Measurements from ENCODE around the gene SMYD1.

GRCh38 chr2:88067189-88067588 lies 436 bp upstream of the SMYD1 start:
- TF ChIP-seq EGR1 (IDR thresholded peaks at IDR 0.05; ENCODE audit: low read depth) (no peak), POLR2AphosphoS5 (IDR thresholded peaks at IDR 0.05; ENCODE audit: low read depth, low read length) (no peak), RAD21 (IDR thresholded peaks at IDR 0.05; ENCODE audit: low read depth) (no peak), CTCF (IDR thresholded peaks at IDR 0.05 in 2 of 3, conservative IDR thresholded peaks at IDR 0.05 in 1 of 3; ENCODE audit: borderline replicate concordance in 1 of 3, insufficient read depth in 1 of 3, low read depth in 2 of 3, low read length in 2 of 3) (no peak), POLR2A (IDR thresholded peaks at IDR 0.05; ENCODE audit: borderline replicate concordance, extremely low read depth, insufficient read depth, insufficient read length) (no peak)

Data from HCT116 (cell line).